ENCODE data around the gene OR1A2. TPM values are rescaled to one million over a fixed set of nuclear protein-coding genes. Genes with fewer than 3 reads are reported as not detected.
"Not testable (repeated sequence)": the region's sequence is repeated elsewhere in the genome, so short reads cannot be mapped to it uniquely, and the experiment has no call there.

Gene OR1A2
- total RNA-seq, 1 donor from 2014 or later: not detected

- H3K27ac Mint-ChIP-seq; intact Hi-C loops (cut with micrococcal nuclease); H3K36me3 Mint-ChIP-seq (ENCODE audit: low read depth); H3K27me3 Mint-ChIP-seq; H3K4me3 Mint-ChIP-seq; H3K9me3 Mint-ChIP-seq; DNase-seq; H3K4me1 Mint-ChIP-seq: not testable (repeated sequence)
Observed at GRCh38 chr17:3244841-3245240, 47.5 kb downstream of the OR1A2 start.

Other genes starting within 250 kb of the OR1A2 start
- not detected in 2 replicates for gene OR1D5, start 133.9 kb upstream of the OR1A2 start, total RNA-seq
- not detected in 2 replicates for gene OR1D2, start 93.1 kb upstream of the OR1A2 start, total RNA-seq
- not detected in 2 replicates for gene OR1G1, start 70.0 kb upstream of the OR1A2 start, total RNA-seq
- gene OR1A1, start 10.1 kb downstream of the OR1A2 start, total RNA-seq: not detected in 2 replicates
- gene OR3A1, start 100.8 kb downstream of the OR1A2 start, total RNA-seq: 0.21 TPM in 1 of 2 replicates, not detected in the other
- 0.26 and 1.0 TPM in 2 replicates for gene OR3A2, start 188.8 kb downstream of the OR1A2 start, total RNA-seq
- gene OR1E1, start 200.9 kb downstream of the OR1A2 start, total RNA-seq: not detected in 2 replicates
- not detected in 2 replicates for gene OR3A3, start 213.9 kb downstream of the OR1A2 start, total RNA-seq
- gene OR1E2, start 236.3 kb downstream of the OR1A2 start, total RNA-seq: not detected in 2 replicates

All from activated CD4-positive, alpha-beta T cell treated with anti-CD3 and anti-CD28 coated beads, Interleukin-2, amount 10 ng/mL, durations not matched to agents 24 days and 14 days (primary cell).